NCI-H1436 treated with DMSO at 0.1 percent for 48 hours (cell line): ENCODE measurements around the gene GPR33.
"Not testable (repeated sequence)": the region's sequence is repeated elsewhere in the genome, so short reads cannot be mapped to it uniquely, and the experiment has no call there.

Experiments
- DNase-seq: peaks from one replicate; lab custom pipeline; 2025; lab: John Stamatoyannopoulos, UW

Gene GPR33

GRCh38 chr14:31487886-31488285 lies at the start of gene GPR33:
Gene GPR33 (minus strand): TSS chr14:31488039. CDS start chr14:31483965, 4,074 bp downstream.
- no peak for DNase-seq

- no peak for DNase-seq
Observed at GRCh38 chr14:31536201-31536960, 48.5 kb upstream of the GPR33 start.

GRCh38 chr14:31530136-31530535 lies 42.3 kb upstream of the GPR33 start:
- DNase-seq, result no peak

GRCh38 chr14:31529053-31529452 lies 41.2 kb upstream of the GPR33 start:
- DNase-seq, result no peak

GRCh38 chr14:31527546-31527945 lies 39.7 kb upstream of the GPR33 start:
- no peak for DNase-seq

- no peak for DNase-seq
Observed at GRCh38 chr14:31527087-31527486, 39.2 kb upstream of the GPR33 start.

GRCh38 chr14:31510855-31511254 lies 23.0 kb upstream of the GPR33 start:
- no peak for DNase-seq

GRCh38 chr14:31510222-31510621 lies 22.4 kb upstream of the GPR33 start:
- no peak for DNase-seq

- no peak for DNase-seq
Observed at GRCh38 chr14:31508135-31508534, 20.3 kb upstream of the GPR33 start.

- no peak for DNase-seq
Observed at GRCh38 chr14:31505411-31505810, 17.6 kb upstream of the GPR33 start.

GRCh38 chr14:31501870-31502269 lies 14.0 kb upstream of the GPR33 start:
- no peak for DNase-seq

- no peak for DNase-seq
Observed at GRCh38 chr14:31492759-31493498, 5.1 kb upstream of the GPR33 start.

- no peak for DNase-seq
Observed at GRCh38 chr14:31489691-31490090, 1.9 kb upstream of the GPR33 start.

GRCh38 chr14:31486764-31487163 lies 1.1 kb downstream of the GPR33 start:
- DNase-seq, result no peak

GRCh38 chr14:31484754-31485153 lies 3.1 kb downstream of the GPR33 start:
- no peak for DNase-seq

- no peak for DNase-seq
Observed at GRCh38 chr14:31480156-31480555, 7.7 kb downstream of the GPR33 start.

GRCh38 chr14:31479027-31479426 lies 8.8 kb downstream of the GPR33 start:
- no peak for DNase-seq

GRCh38 chr14:31477248-31477647 lies 10.6 kb downstream of the GPR33 start:
- DNase-seq, result no peak

- no peak for DNase-seq
Observed at GRCh38 chr14:31476131-31476866, 11.5 kb downstream of the GPR33 start.

- no peak for DNase-seq
Observed at GRCh38 chr14:31466554-31466953, 21.3 kb downstream of the GPR33 start.

- DNase-seq, result no peak
Observed at GRCh38 chr14:31465111-31465510, 22.7 kb downstream of the GPR33 start.

GRCh38 chr14:31462450-31462849 lies 25.4 kb downstream of the GPR33 start:
- DNase-seq, result not testable (repeated sequence)

GRCh38 chr14:31461545-31461944 lies 26.3 kb downstream of the GPR33 start:
- DNase-seq, result no peak
